Testis (tissue), 3 donors: ENCODE measurements around the gene PLXNB1. TPM values are rescaled to one million over a fixed set of nuclear protein-coding genes. Genes with fewer than 3 reads are reported as not detected.
A peak's percentile ranks its signal among the peaks of the same experiment; 100 is the strongest.

ENCODE experiments used
- DNase-seq: peaks from one replicate; pipeline ENCODE4 v3.0.0-alpha.2; 2019
- H3K27ac ChIP-seq, 2 donors: fragments of 200-600 bp; sonication (generic); one replicate each; pipeline ENCODE4 v1.5.1; 2019
- H3K27me3 ChIP-seq: fragments of 200-600 bp; sonication (generic); one replicate; pipeline ENCODE4 v1.5.1; 2019
- H3K36me3 ChIP-seq: fragments of 200-600 bp; sonication (generic); one replicate; pipeline ENCODE4 v1.5.1; 2017; ENCODE audit warnings: low read depth; ENCODE audit errors: missing control alignments
- H3K4me1 ChIP-seq: fragments of 200-600 bp; sonication (generic); one replicate; pipeline ENCODE4 v1.5.1; 2019
- H3K4me3 ChIP-seq, 2 donors: fragments of 200-600 bp; sonication (generic); one replicate each; pipeline ENCODE4 v1.5.1; 2017 to 2019
- H3K9me3 ChIP-seq: fragments of 200-600 bp; sonication (generic); one replicate; pipeline ENCODE4 v1.5.1; 2017
- CTCF ChIP-seq, 3 experiments: fragments of 450-650 bp in 2 of 3; fragments of 200-600 bp in 1 of 3; sonication (generic) in 1 of 3; IDR thresholded peaks; one replicate each; pipeline ENCODE4 v1.5.1; 2016 to 2019; ENCODE audit warnings: antibody characterized with exemption in 3 of 3, mild to moderate bottlenecking in 2 of 3, moderate library complexity in 1 of 3
- POLR2A ChIP-seq: fragments of 450-650 bp; IDR thresholded peaks from one replicate; pipeline ENCODE4 v1.6.1; 2017; ENCODE audit warnings: antibody characterized with exemption, mild to moderate bottlenecking, moderate library complexity
- WGBS, 2 donors: methylation state at CpG; one replicate each; pipeline ENCODE4 v1.1.5; 2018; 5-methylcytosine and 5-hydroxymethylcytosine counted together
- intact Hi-C: fragments of 100-400 bp; cut with DNase I; formaldehyde crosslinking; loops from one replicate; pipeline ENCODE4 v1.15.1; 2023; ENCODE audit warnings: low total_unique reads
- polyA plus RNA-seq: library from polyadenylated mRNA; stranded (reverse); fragments of 350-450 nt; fragmentation: Illumina TruSeq; extraction: RNeasy Lipid Tissue Mini Kit (QIAGEN cat#74804); gene quantifications from one replicate; pipeline ENCODE4 v1.2.3, GENCODE V29; 2014; ENCODE audit warnings: low read depth, low replicate concordance; ENCODE audit not compliant: insufficient read depth
- total RNA-seq, 2 donors: library from RNA; depleted of rRNA; stranded (reverse); fragments of >200 nt; gene quantifications; one replicate each; pipeline ENCODE4 v1.2.3, GENCODE V29; 2016

Gene PLXNB1
- total and polyA plus RNA-seq, 3 donors from 2014 or later = 41.5 to 79.2 (median 70.2) TPM

- H3K4me3 ChIP-seq = no peak overlapping the region
- intact Hi-C loops = no loop called here
- no peaks in the 10 kb centered on the region for H3K36me3 ChIP-seq
- H3K9me3 ChIP-seq = no peaks in the 10 kb centered on the region
- no peak for TF ChIP-seq POLR2A
- H3K4me1 ChIP-seq = no peaks in the 10 kb centered on the region
- DNase-seq = no peak
- 95 to 97% methylated on average over 9 to 16 of the region's 16 CpGs for WGBS, 2 donors
- no peak overlapping the region for H3K27ac ChIP-seq
- H3K27me3 ChIP-seq = no peaks in the 10 kb centered on the region
Measured at GRCh38 chr3:48410205-48411040, 19.5 kb downstream of the PLXNB1 start.

GRCh38 chr3:48409291-48410201 is 20.3 kb downstream of the PLXNB1 start:
- WGBS, 2 donors = 92 to 94% methylated on average over 24 to 31 of the region's 31 CpGs
- Histone ChIP-seq H3K9me3 (no peaks in the 10 kb centered on the region), H3K36me3 (no peaks in the 10 kb centered on the region), H3K4me1 (no peaks in the 10 kb centered on the region), H3K27me3 (no peaks in the 10 kb centered on the region), H3K4me3 (no peak overlapping the region), H3K27ac (no peak overlapping the region)
- DNase-seq = peak; percentile 10
- intact Hi-C loops = no loop called here
- TF ChIP-seq CTCF (IDR thresholded peaks at IDR 0.05) (no peak), POLR2A (no peak)

GRCh38 chr3:48408823-48409281 is 21.0 kb downstream of the PLXNB1 start:
- no peak overlapping the region for H3K27ac ChIP-seq
- H3K36me3 ChIP-seq = no peaks in the 10 kb centered on the region
- no peaks in the 10 kb centered on the region for H3K9me3 ChIP-seq
- no peaks in the 10 kb centered on the region for H3K4me1 ChIP-seq
- H3K4me3 ChIP-seq = no peak overlapping the region
- TF ChIP-seq CTCF (IDR thresholded peaks at IDR 0.05) (no peak), POLR2A (no peak)
- intact Hi-C loops = no loop called here
- no peaks in the 10 kb centered on the region for H3K27me3 ChIP-seq
- 86 to 90% methylated on average over 4 of the region's 4 CpGs for WGBS, 2 donors
- peak; percentile 13 for DNase-seq

GRCh38 chr3:48407542-48408099 is 22.3 kb downstream of the PLXNB1 start:
- H3K27ac ChIP-seq = no peak overlapping the region
- H3K36me3 ChIP-seq = no peaks in the 10 kb centered on the region

More at GRCh38 chr3:48407542-48408099, 22.3 kb downstream of the PLXNB1 start:
- 90 to 91% methylated on average over 7 to 8 of the region's 8 CpGs for WGBS, 2 donors
- Histone ChIP-seq H3K4me3 (no peak overlapping the region), H3K9me3 (no peaks in the 10 kb centered on the region), H3K4me1 (no peaks in the 10 kb centered on the region), H3K27me3 (no peaks in the 10 kb centered on the region)
- intact Hi-C loops = no loop called here
- TF ChIP-seq CTCF (IDR thresholded peaks at IDR 0.05) = no peak
- TF ChIP-seq POLR2A = no peak
- peak; percentile 6 for DNase-seq
